ENCODE results near the gene RITA1. TPM values are rescaled to one million over a fixed set of nuclear protein-coding genes. Genes with fewer than 3 reads are reported as not detected.

Gene RITA1
- total RNA-seq, 2 experiments from 2014 or later, result 18.5 to 19.1 TPM

- H3K27ac Mint-ChIP-seq, result peak overlapping the region; percentile 88
- TF ChIP-seq, protein P1, sequence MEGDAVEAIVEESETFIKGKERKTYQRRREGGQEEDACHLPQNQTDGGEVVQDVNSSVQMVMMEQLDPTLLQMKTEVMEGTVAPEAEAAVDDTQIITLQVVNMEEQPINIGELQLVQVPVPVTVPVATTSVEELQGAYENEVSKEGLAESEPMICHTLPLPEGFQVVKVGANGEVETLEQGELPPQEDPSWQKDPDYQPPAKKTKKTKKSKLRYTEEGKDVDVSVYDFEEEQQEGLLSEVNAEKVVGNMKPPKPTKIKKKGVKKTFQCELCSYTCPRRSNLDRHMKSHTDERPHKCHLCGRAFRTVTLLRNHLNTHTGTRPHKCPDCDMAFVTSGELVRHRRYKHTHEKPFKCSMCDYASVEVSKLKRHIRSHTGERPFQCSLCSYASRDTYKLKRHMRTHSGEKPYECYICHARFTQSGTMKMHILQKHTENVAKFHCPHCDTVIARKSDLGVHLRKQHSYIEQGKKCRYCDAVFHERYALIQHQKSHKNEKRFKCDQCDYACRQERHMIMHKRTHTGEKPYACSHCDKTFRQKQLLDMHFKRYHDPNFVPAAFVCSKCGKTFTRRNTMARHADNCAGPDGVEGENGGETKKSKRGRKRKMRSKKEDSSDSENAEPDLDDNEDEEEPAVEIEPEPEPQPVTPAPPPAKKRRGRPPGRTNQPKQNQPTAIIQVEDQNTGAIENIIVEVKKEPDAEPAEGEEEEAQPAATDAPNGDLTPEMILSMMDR (IDR thresholded peaks at IDR 0.05), result no peak
- no peak for ATAC-seq
- intact Hi-C loops (cut with micrococcal nuclease), result no loop called here
- peak overlapping the region; percentile 95 for H3K4me3 Mint-ChIP-seq
- no peaks in the 10 kb centered on the region for H3K9me3 Mint-ChIP-seq
- H3K27me3 Mint-ChIP-seq, result no peaks in the 10 kb centered on the region
- POLR2A ChIA-PET, result interaction anchor here (0.7 to 2.9 kb wide), 10 partner anchors 8 to 87 kb away, joined by 3 to 21 read pairs (median 6); partner anchors contain the start of genes DDX54 and RITA1
- peak; percentile 25 for DNase-seq
- CTCF ChIA-PET, result interaction anchor here (1.4 to 4.6 kb wide), 2 partner anchors 9 to 13 kb away, joined by 4 to 23 read pairs; no protein-coding TSS in a partner anchor
- H3K36me3 Mint-ChIP-seq (ENCODE audit: low read depth), result peaks cover 2% of the 10 kb centered on the region
- H3K4me1 Mint-ChIP-seq (ENCODE audit: low read depth), result peaks cover 35% of the 10 kb centered on the region
Measured at GRCh38 chr12:113220593-113221180, 35.2 kb downstream of the RITA1 start.

DNA sequence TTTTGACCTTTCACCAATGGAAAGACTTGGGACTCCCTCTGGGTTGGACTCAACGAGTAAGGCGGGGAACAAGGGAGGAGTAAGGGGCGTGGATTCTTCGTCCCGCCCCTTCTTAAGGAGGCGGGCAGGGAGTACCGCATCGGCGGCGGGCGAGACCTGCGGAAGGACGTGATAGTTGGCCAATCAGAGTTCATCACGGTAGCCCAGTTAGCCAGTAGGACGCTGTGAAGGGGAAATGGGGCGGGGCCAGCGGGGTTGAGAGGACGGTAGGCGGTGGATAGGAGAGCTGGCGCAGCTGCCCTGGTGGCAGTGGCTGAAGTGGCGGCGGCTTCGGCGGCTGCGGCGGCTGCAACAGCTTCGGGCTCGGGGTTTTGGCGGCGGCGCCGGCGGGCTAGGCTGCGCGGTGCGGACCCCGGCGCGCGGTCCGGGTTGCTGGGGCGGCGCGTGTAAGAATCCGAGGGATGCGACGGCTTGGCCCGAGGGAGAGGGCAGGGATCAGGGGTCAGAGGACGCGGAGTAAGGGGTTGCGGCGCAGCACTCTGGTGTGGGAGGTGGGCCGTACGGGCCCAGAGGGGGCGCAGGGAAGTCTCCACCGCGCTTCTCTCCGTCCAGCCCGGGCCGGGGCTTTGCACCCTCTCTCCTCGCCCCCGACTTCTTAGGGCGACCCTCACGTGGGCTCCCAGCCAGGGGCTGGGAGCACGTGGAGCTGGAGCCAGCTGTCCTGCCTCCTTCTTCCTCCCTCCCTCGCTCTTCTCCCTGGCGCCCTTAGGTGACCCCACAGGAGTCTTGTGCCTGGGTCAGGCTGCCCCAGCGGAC lies 35.9 kb downstream of the RITA1 start, which contains the start of gene TPCN1:
TSS of gene TPCN1 (plus strand) at position 284 of the 816 bp plus-strand sequence. CDS start 5,389 bp downstream, outside the sequence.
- H3K36me3 Mint-ChIP-seq (ENCODE audit: low read depth), result peaks cover 2% of the 10 kb centered on the region

GRCh38 chr12:113221997-113222729 lies 36.6 kb downstream of the RITA1 start:
- ChIA-PET CTCF (interaction anchor here (0.8 to 4.6 kb wide), 8 partner anchors 8 to 48 kb away, joined by 3 to 23 read pairs (median 4); no protein-coding TSS in a partner anchor), POLR2A (interaction anchor here (1.0 to 2.9 kb wide), 13 partner anchors 9 to 198 kb away, joined by 3 to 21 read pairs (median 5); partner anchors contain the start of genes DDX54 and RITA1)
- Mint-ChIP-seq H3K4me1 (ENCODE audit: low read depth) (peaks cover 33% of the 10 kb centered on the region), H3K36me3 (ENCODE audit: low read depth) (peaks cover 5% of the 10 kb centered on the region), H3K27me3 (no peaks in the 10 kb centered on the region), H3K27ac (peak overlapping the region; percentile 88), H3K9me3 (no peaks in the 10 kb centered on the region), H3K4me3 (peak overlapping the region; percentile 95)
- DNase-seq, result no peak
- TF ChIP-seq, protein P1 (IDR thresholded peaks at IDR 0.05), result no peak
- intact Hi-C loops (cut with micrococcal nuclease), result loop anchor here (2.0 kb wide), 1 partner anchor 13 kb away; no protein-coding TSS in a partner anchor
- no peak for ATAC-seq

More for the DNA sequence above, 35.9 kb downstream of the RITA1 start, which contains the start of gene TPCN1:
- ChIA-PET POLR2A (interaction anchor here (1.0 to 2.9 kb wide), 13 partner anchors 8 to 197 kb away, joined by 3 to 21 read pairs (median 5); partner anchors contain the start of genes DDX54 and RITA1), CTCF (interaction anchor here (0.8 to 4.6 kb wide), 6 partner anchors 9 to 47 kb away, joined by 3 to 23 read pairs (median 4); no protein-coding TSS in a partner anchor)
- intact Hi-C loops (cut with micrococcal nuclease), result no loop called here
- no peaks in the 10 kb centered on the region for H3K9me3 Mint-ChIP-seq
- peak within 1 kb of the TSS; percentile 95 for H3K4me3 Mint-ChIP-seq
- peak; percentile 96 for ATAC-seq
- DNase-seq, result peak; percentile 100
- TF ChIP-seq, protein P1 (IDR thresholded peaks at IDR 0.05), result no peak
- H3K4me1 Mint-ChIP-seq (ENCODE audit: low read depth), result peaks cover 35% of the 10 kb centered on the region
- H3K27me3 Mint-ChIP-seq, result no peaks in the 10 kb centered on the region
- H3K27ac Mint-ChIP-seq, result peak within 1 kb of the TSS; percentile 88

GRCh38 chr12:113222730-113223531 lies 37.4 kb downstream of the RITA1 start:
- CTCF ChIA-PET, result interaction anchor here (0.8 to 4.6 kb wide), 6 partner anchors 10 to 35 kb away, joined by 3 to 23 read pairs (median 4); no protein-coding TSS in a partner anchor
- intact Hi-C loops (cut with micrococcal nuclease), result loop anchor here (2.0 kb wide), 1 partner anchor 14 kb away; no protein-coding TSS in a partner anchor

More at GRCh38 chr12:113222730-113223531, 37.4 kb downstream of the RITA1 start:
- TF ChIP-seq, protein P1 (IDR thresholded peaks at IDR 0.05), result no peak
- Mint-ChIP-seq H3K4me1 (ENCODE audit: low read depth) (peaks cover 25% of the 10 kb centered on the region), H3K36me3 (ENCODE audit: low read depth) (peaks cover 12% of the 10 kb centered on the region), H3K27me3 (no peaks in the 10 kb centered on the region), H3K9me3 (no peaks in the 10 kb centered on the region), H3K4me3 (peak overlapping the region; percentile 95), H3K27ac (peak overlapping the region; percentile 88)
- POLR2A ChIA-PET, result interaction anchor here (1.0 to 2.9 kb wide), 10 partner anchors 8 to 89 kb away, joined by 3 to 21 read pairs (median 6); partner anchors contain the start of genes DDX54 and RITA1
- peak; percentile 14 for DNase-seq
- ATAC-seq, result no peak
